SU-DHL-6 (cell line): ENCODE measurements around the gene OR2F1.

Source experiments
- CTCF ChIP-seq: fragments of 200-600 bp; sonication (generic); IDR thresholded peaks from one replicate; pipeline ENCODE4 v1.5.1; 2017; ENCODE audit warnings: antibody characterized with exemption, mild to moderate bottlenecking, low read length, moderate library complexity; ENCODE audit not compliant: insufficient read depth, poor library complexity, severe bottlenecking
- EZH2phosphoT487 ChIP-seq: fragments of 200-600 bp; sonication (generic), shearing (Covaris generic); conservative IDR thresholded peaks from 2 replicates; pipeline ENCODE4 v1.6.1; 2018; ENCODE audit warnings: mild to moderate bottlenecking, antibody characterized with exemption, low read length, moderate library complexity, mixed read lengths

DNA sequence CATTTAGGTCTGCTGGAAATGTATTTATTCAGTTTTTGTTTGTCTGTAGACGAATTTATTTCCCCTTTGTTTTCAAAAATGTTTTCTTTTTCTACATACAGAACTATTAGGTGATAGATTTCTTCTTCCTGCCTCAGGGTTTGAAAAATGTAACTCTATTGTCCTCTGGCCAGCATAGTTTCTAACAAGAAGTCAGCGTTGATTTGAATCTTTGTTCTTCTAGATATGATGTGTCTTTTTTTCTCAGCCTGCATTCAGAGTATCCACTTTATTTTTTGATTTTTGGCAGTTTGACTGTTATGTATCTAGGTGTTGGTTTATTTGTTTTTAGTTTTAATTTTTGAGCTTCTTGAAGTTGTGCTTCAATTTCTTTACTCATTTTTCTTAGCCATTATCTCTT lies 7.5 kb upstream of the OR2F1 start:
- TF ChIP-seq CTCF (no peak), EZH2phosphoT487 (no peak)
